ENCODE data around the gene CTNND1.
A peak's percentile ranks its signal among the peaks of the same experiment; 100 is the strongest.

CTNND1 gene

DNA sequence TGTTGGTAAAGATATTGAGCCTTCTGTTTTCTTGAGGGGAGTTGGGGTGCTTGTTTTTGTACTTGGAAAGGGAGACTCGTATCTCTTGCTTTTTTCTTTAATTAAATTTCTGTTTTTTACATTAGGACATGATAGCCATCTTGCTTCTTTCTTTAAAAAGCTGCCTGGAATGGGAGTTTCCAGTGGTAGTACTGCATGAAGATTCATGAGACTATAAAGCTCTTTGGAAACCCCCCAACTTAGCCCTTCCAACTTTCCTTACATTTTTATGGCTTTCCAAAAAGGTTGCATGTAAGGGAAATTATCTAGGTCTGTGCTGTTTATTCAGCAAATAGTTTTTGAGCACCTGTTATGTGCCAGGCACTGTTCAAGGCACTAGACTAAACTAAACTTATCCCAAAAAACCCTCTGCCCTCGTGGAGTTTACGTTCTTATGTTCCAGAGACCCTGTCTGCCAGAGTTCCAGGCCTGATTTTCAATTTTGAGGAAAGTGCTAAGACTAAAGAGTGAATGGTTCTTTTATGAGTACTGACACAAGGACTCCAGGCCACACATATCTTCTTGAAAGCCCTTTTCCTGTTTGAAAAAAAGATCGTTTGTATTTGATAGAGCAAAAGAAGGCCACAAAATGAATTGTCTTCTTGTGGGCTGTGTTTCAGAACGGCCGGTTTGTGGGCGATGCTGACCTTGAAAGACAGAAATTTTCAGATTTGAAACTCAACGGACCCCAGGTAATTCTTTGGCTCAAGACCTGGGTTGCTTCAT lies 31.9 kb downstream of the CTNND1 start:
- H3F3A ChIP-seq (ENCODE audit: insufficient read depth) = no peaks in the 10 kb centered on the region
- no peaks in the 10 kb centered on the region for H3K36me3 ChIP-seq (ENCODE audit: low read length)
- no peak for TF ChIP-seq EZH2phosphoT487 (conservative IDR thresholded peaks at IDR 0.05; ENCODE audit: low read length)
- no peaks in the 10 kb centered on the region for H3K9me3 ChIP-seq (ENCODE audit: insufficient read depth, low read length)
- no peaks in the 10 kb centered on the region for H3K27me3 ChIP-seq (ENCODE audit: low read length)
- H3K4me2 ChIP-seq (ENCODE audit: low read depth, low read length, poor library complexity, severe bottlenecking) = no peak overlapping the region
- H3K9me2 ChIP-seq (replicated peaks; ENCODE audit: insufficient read depth, low read length) = no peaks in the 10 kb centered on the region
- H3K9ac ChIP-seq (ENCODE audit: low read length) = no peak overlapping the region
- no peaks in the 10 kb centered on the region for H4K20me1 ChIP-seq (ENCODE audit: low read depth, low read length)
- no peaks in the 10 kb centered on the region for H3K79me2 ChIP-seq (ENCODE audit: insufficient read depth, low read length)
- H2AFZ ChIP-seq (ENCODE audit: low read depth, low read length, severe bottlenecking) = no peak overlapping the region
- H3K27ac ChIP-seq (ENCODE audit: low read depth, low read length) = no peak overlapping the region
- no peak overlapping the region for H3K4me3 ChIP-seq (ENCODE audit: insufficient read depth, low read length, poor library complexity, severe bottlenecking)

- Histone ChIP-seq H3K9ac (ENCODE audit: low read length) (no peak overlapping the region), H3K4me2 (ENCODE audit: low read depth, low read length, poor library complexity, severe bottlenecking) (no peak overlapping the region), H3K79me2 (ENCODE audit: insufficient read depth, low read length) (no peaks in the 10 kb centered on the region), H2AFZ (ENCODE audit: low read depth, low read length, severe bottlenecking) (peak overlapping the region; percentile 42), H3F3A (ENCODE audit: insufficient read depth) (no peaks in the 10 kb centered on the region), H3K27ac (ENCODE audit: low read depth, low read length) (no peak overlapping the region), H3K27me3 (ENCODE audit: low read length) (no peaks in the 10 kb centered on the region), H3K9me2 (replicated peaks; ENCODE audit: insufficient read depth, low read length) (no peaks in the 10 kb centered on the region), H3K4me3 (ENCODE audit: insufficient read depth, low read length, poor library complexity, severe bottlenecking) (no peak overlapping the region), H4K20me1 (ENCODE audit: low read depth, low read length) (no peaks in the 10 kb centered on the region), H3K9me3 (ENCODE audit: insufficient read depth, low read length) (no peaks in the 10 kb centered on the region), H3K36me3 (ENCODE audit: low read length) (no peaks in the 10 kb centered on the region)
- TF ChIP-seq EZH2phosphoT487 (conservative IDR thresholded peaks at IDR 0.05; ENCODE audit: low read length) = no peak
- no peak for TF ChIP-seq CTCF (IDR thresholded peaks at IDR 0.05; ENCODE audit: insufficient read depth, low read length, poor library complexity, severe bottlenecking)
Measured at GRCh38 chr11:57798905-57799559, 37.4 kb downstream of the CTNND1 start.

DNA sequence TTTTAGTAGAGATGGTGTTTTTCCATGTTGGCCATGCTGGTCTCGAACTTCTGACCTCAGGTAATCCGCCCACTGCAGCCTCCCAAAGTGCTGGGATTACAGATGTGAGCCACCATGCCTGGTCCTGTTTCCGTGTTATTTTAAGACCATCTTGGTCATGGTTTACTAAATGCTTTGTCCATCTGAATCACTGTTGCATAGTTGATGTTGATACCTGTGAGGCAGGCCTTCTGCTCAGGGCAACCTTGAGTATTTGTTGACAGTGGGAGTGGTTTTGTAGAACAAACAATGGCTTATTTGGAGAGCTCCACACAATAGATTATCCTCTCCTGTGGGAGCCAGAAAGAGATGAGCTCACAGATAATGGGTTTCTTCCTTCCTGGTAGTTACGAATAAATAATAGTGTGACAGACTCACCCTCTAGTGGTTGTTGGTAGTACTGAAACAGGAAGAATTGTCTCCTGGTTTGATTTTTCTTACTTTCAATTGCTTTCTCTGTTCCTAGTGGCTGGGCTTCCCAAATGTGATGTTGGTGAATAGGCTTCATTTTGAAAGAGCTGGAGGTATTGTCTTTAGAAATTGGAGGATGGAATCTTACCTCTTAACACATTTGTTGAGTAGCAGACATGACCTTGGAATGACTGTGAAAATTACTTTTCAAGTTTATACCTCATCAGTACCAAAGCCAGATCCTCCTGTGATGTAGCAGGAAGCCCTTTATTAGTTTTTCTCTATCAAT lies 39.0 kb downstream of the CTNND1 start:
- no peak overlapping the region for H3K9ac ChIP-seq (ENCODE audit: low read length)
- no peak overlapping the region for H3K27ac ChIP-seq (ENCODE audit: low read depth, low read length)
- H2AFZ ChIP-seq (ENCODE audit: low read depth, low read length, severe bottlenecking) = peak overlapping the region; percentile 54
- no peaks in the 10 kb centered on the region for H3K79me2 ChIP-seq (ENCODE audit: insufficient read depth, low read length)
- peak; percentile 69 for TF ChIP-seq CTCF (IDR thresholded peaks at IDR 0.05; ENCODE audit: insufficient read depth, low read length, poor library complexity, severe bottlenecking)
- TF ChIP-seq EZH2phosphoT487 (conservative IDR thresholded peaks at IDR 0.05; ENCODE audit: low read length) = no peak
- no peaks in the 10 kb centered on the region for H3K36me3 ChIP-seq (ENCODE audit: low read length)
- no peaks in the 10 kb centered on the region for H3K9me2 ChIP-seq (replicated peaks; ENCODE audit: insufficient read depth, low read length)
- no peak overlapping the region for H3K4me3 ChIP-seq (ENCODE audit: insufficient read depth, low read length, poor library complexity, severe bottlenecking)
- peak overlapping the region; percentile 26 for H3K4me2 ChIP-seq (ENCODE audit: low read depth, low read length, poor library complexity, severe bottlenecking)
- no peaks in the 10 kb centered on the region for H4K20me1 ChIP-seq (ENCODE audit: low read depth, low read length)
- H3K27me3 ChIP-seq (ENCODE audit: low read length) = no peaks in the 10 kb centered on the region
- no peaks in the 10 kb centered on the region for H3F3A ChIP-seq (ENCODE audit: insufficient read depth)
- H3K9me3 ChIP-seq (ENCODE audit: insufficient read depth, low read length) = no peaks in the 10 kb centered on the region

Data from SU-DHL-6 (cell line).